Stomach smooth muscle (tissue), 2 donors: ENCODE measurements around the gene TNRC6C.

ENCODE experiments used
- H3K27ac ChIP-seq: one replicate; pipeline ENCODE4 v1.7.0; 2013; ENCODE audit warnings: mild to moderate bottlenecking, low read length, inconsistent platforms
- H3K27me3 ChIP-seq, 2 donors: one replicate each; pipeline ENCODE4 v1.7.0; 2013; ENCODE audit warnings: low read length in 2 of 2; ENCODE audit not compliant: insufficient read depth in 2 of 2, control insufficient read depth in 1 of 2
- H3K36me3 ChIP-seq, 2 donors: one replicate each; pipeline ENCODE4 v1.7.0; 2013; ENCODE audit warnings: low read length in 2 of 2; ENCODE audit not compliant: control insufficient read depth in 2 of 2, insufficient read depth in 2 of 2
- H3K4me1 ChIP-seq: one replicate; pipeline ENCODE4 v1.7.0; 2013; ENCODE audit warnings: low read length; ENCODE audit not compliant: control insufficient read depth, insufficient read depth
- H3K4me3 ChIP-seq, 2 donors: one replicate each; pipeline ENCODE4 v1.7.0; 2013; ENCODE audit warnings: low read length in 2 of 2
- H3K9ac ChIP-seq, 2 donors: one replicate each; pipeline ENCODE4 v1.7.0; 2013; ENCODE audit warnings: low read length in 2 of 2, mild to moderate bottlenecking in 1 of 2
- H3K9me3 ChIP-seq, 2 donors: one replicate each; pipeline ENCODE4 v1.7.0; 2013; ENCODE audit warnings: low read length in 2 of 2; ENCODE audit not compliant: control insufficient read depth in 2 of 2
- donor health status: healthy.
- donor health status: Pancreatic carcinoma.

Gene TNRC6C

DNA sequence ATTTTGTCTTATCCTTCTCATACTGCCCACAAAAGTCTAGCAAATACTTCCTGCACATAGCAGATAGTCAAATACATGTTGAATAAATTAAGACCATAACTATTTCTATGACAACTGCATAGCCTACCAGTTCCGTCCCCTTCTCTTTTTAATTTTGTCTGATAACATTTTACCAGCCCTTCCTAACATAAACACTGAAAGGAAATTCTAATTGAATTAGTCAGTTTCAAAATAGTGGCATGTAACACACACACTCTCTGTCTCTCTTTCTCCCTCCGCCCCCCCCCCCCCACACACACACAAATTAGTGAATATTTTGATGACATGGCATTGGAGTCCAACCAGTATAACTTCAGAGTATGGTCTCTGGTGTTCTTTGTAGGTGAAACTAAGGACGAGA lies 41.8 kb downstream of the TNRC6C start:
- Histone ChIP-seq H3K4me3 (no peak overlapping the region), H3K27ac (no peak overlapping the region), H3K9ac (no peak overlapping the region), H3K36me3 (no peaks in the 10 kb centered on the region), H3K9me3 (no peaks in the 10 kb centered on the region), H3K4me1 (peaks cover 34% of the 10 kb centered on the region), H3K27me3 (no peaks in the 10 kb centered on the region)

DNA sequence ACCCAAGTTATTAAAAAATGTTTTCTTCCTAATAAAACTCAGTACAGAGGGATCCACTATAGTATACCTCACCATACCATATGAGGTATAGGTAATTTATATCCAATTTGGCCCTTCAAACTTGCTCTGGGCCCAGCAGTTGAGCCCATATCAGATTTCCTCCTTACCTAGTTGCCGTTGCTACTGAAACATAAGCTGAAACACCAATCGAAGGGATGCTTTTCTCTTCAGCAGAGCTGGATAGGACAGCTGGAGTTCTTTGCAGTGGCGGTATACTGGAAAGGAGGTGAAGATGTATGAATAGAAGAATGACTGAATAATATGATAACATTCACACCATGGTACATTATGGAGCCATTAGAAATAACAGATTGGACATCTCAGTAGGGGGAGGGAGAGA lies 42.7 kb downstream of the TNRC6C start:
- no peak overlapping the region for H3K27ac ChIP-seq
- H3K4me3 ChIP-seq: no peak overlapping the region
- H3K9me3 ChIP-seq: no peaks in the 10 kb centered on the region
- H3K36me3 ChIP-seq: peaks cover 3 to 4% of the 10 kb centered on the region in 2 donors
- no peak overlapping the region for H3K9ac ChIP-seq
- peaks cover 26% of the 10 kb centered on the region for H3K4me1 ChIP-seq
- no peaks in the 10 kb centered on the region for H3K27me3 ChIP-seq

DNA sequence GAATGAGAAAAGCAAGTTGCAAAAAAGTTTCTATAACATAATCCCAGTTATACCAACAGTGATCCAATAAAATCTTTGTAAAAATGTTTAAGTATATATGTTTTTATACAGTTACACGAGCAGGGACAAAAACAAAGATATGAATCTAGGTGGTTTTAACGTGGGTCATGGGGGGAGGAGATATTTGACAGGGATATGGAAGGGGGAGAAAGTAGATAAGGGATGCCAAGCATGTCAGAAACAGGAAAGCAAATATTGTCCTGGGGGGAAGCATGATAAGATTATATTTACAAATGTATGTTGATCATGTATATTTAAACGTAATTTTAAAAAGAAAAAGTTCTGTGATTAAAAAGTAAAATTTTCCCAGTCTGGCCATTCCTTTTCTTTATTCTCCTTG lies 43.1 kb downstream of the TNRC6C start:
- Histone ChIP-seq H3K27ac (no peak overlapping the region), H3K36me3 (peaks cover 3 to 4% of the 10 kb centered on the region in 2 donors), H3K4me3 (no peak overlapping the region), H3K27me3 (no peaks in the 10 kb centered on the region), H3K9me3 (no peaks in the 10 kb centered on the region), H3K4me1 (peaks cover 22% of the 10 kb centered on the region), H3K9ac (no peak overlapping the region)

DNA sequence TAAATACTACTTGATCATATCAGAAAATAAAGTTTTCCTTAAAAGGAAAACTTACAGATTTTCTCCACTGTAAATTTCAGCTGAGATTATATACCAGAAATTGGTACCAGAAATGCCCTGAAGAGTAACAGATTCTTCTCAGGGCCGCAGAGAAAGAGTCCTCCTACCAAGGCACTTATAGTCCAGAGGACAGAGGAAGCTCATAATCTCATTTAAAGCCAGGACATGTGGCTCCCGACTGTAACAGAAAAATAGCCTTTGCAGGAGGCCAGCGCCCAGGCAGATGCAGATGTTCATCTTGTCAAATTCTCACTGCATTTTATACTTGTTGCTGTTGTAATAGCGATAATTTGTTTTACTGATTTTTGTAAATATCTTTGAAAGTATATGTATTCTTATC lies 43.7 kb downstream of the TNRC6C start:
- H3K9ac ChIP-seq: no peak overlapping the region
- H3K4me1 ChIP-seq: peaks cover 21% of the 10 kb centered on the region
- peaks cover 3 to 4% of the 10 kb centered on the region in 2 donors for H3K36me3 ChIP-seq
- no peaks in the 10 kb centered on the region for H3K9me3 ChIP-seq
- no peak overlapping the region for H3K27ac ChIP-seq
- no peaks in the 10 kb centered on the region for H3K27me3 ChIP-seq
- H3K4me3 ChIP-seq: no peak overlapping the region

DNA sequence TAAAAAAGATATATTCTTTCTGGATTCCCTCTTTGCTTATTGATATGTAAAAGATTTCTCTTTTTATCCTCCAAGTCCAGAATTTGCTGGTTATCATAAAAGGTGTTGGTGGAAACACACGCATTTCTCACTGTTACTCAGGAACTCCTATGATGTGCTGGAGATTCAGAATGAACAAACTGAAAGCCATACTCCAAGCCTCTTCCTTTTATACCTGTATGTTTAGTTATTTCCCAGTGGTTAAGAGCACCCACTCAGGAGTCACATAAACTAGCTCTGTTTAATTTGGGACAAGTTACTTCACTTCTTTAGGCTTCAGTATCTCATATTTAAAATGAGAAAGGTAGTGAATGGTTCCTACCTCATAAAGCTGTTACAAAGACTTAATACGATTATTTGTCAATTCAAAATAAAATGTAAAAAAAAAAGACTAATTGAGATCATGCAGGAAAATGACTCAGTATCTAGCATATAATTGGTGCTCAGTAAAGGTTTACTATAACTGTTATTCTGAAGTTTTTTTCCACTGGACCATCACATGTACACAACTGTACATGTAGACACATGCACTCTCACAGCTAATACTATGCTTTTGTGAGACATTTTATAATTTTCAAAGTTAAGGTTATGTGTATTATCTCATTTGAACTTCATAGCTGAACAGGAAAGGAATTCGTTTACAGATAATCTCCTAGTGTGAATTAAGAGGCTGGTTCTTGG lies 47.1 kb downstream of the TNRC6C start:
- no peak overlapping the region for H3K27ac ChIP-seq
- no peak overlapping the region for H3K9ac ChIP-seq
- H3K4me1 ChIP-seq: peaks cover 7% of the 10 kb centered on the region
- H3K27me3 ChIP-seq: no peaks in the 10 kb centered on the region
- H3K9me3 ChIP-seq: no peaks in the 10 kb centered on the region
- H3K4me3 ChIP-seq: no peak overlapping the region
- peaks cover 6 to 9% of the 10 kb centered on the region in 2 donors for H3K36me3 ChIP-seq

DNA sequence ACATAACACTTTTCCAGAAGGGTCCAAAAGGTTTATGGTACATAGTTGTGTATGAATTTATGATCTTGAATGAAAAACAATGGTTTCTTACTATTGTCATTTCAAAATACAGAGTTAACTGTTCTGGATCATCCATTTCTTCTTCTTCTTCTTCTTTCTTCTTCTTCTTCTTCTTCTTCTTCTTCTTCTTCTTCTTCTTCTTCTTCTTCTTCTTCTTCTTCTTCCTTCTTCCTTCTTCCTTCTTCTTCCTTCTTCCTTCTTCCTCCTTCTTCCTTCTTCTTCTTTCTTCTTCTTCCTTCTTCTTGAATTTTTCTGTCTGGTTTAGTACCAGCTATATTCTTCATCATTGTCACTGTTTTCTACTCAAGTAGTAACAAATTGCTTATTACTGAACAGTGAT lies 47.8 kb downstream of the TNRC6C start:
- Histone ChIP-seq H3K9me3 (no peaks in the 10 kb centered on the region), H3K27me3 (no peaks in the 10 kb centered on the region), H3K4me3 (no peak overlapping the region), H3K36me3 (peaks cover 6 to 9% of the 10 kb centered on the region in 2 donors), H3K9ac (no peak overlapping the region), H3K4me1 (no peaks in the 10 kb centered on the region), H3K27ac (no peak overlapping the region)

DNA sequence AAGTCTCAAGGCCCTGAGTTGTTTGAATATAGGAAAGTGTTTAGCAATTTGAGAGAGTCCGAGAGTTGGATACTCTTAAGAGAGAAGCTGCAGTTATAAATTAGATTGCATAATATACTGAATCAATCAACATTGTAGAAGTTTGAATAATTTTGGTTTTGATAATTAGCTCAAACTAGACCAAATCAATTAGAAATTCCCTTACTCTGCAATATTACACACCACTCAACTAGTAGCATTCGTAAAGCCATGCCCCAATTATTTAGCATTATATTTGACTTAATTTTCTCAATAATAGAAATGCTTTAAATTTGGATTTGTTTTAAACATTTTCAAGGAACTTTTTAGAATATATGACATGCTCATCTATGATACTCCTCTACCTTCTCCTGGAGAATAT lies 49.1 kb downstream of the TNRC6C start:
- H3K9me3 ChIP-seq: no peaks in the 10 kb centered on the region
- no peak overlapping the region for H3K4me3 ChIP-seq
- H3K27me3 ChIP-seq: no peaks in the 10 kb centered on the region
- H3K36me3 ChIP-seq: peaks cover 6 to 9% of the 10 kb centered on the region in 2 donors
- H3K9ac ChIP-seq: no peak overlapping the region
- H3K27ac ChIP-seq: no peak overlapping the region
- no peaks in the 10 kb centered on the region for H3K4me1 ChIP-seq

DNA sequence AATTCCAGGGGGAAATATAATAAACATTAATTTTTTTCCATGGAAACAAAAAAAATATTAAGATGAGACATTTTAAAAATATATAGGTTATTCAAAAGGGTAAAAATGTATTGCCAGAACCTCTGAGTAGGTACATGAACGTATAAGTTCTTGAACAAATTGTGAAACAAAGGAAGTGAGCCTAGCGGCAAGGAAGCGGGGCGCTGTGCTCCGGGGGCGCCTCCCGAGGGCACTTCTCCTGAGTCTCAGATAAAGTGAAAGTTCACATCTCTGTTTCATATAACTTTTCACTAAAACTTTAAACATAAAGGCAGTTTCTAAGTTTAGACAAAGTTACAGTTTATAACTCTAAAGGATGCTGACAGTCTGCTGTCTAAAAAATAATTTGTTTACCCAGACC lies 52.3 kb downstream of the TNRC6C start:
- no peaks in the 10 kb centered on the region for H3K9me3 ChIP-seq
- H3K4me3 ChIP-seq: no peak overlapping the region
- peaks cover 8 to 11% of the 10 kb centered on the region in 2 donors for H3K36me3 ChIP-seq
- H3K4me1 ChIP-seq: peaks cover 2% of the 10 kb centered on the region
- H3K9ac ChIP-seq: no peak overlapping the region
- H3K27ac ChIP-seq: no peak overlapping the region
- no peaks in the 10 kb centered on the region for H3K27me3 ChIP-seq

DNA sequence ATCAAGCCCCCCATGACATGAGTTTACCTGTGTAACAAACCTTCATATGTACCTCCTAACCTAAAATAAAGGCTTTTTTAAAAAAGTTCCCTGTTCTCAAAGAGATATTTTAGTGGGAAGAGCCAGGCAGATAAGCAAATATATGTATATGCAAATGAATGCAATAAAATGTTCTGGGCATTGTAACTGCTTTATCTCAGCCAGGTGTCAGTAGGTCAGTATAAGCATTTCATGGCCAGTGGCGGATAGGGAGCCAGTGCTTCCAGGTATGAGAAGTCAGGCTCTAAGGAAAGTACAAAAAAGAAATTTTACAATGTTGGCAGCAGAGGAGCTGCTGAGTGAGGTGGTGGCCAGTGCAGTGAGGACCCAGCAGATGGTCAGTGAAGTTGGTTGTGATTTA lies 53.9 kb downstream of the TNRC6C start:
- Histone ChIP-seq H3K9me3 (no peaks in the 10 kb centered on the region), H3K9ac (no peak overlapping the region), H3K4me1 (peaks cover 2% of the 10 kb centered on the region), H3K4me3 (no peak overlapping the region), H3K27me3 (no peaks in the 10 kb centered on the region), H3K36me3 (peaks cover 5 to 7% of the 10 kb centered on the region in 2 donors), H3K27ac (no peak overlapping the region)

DNA sequence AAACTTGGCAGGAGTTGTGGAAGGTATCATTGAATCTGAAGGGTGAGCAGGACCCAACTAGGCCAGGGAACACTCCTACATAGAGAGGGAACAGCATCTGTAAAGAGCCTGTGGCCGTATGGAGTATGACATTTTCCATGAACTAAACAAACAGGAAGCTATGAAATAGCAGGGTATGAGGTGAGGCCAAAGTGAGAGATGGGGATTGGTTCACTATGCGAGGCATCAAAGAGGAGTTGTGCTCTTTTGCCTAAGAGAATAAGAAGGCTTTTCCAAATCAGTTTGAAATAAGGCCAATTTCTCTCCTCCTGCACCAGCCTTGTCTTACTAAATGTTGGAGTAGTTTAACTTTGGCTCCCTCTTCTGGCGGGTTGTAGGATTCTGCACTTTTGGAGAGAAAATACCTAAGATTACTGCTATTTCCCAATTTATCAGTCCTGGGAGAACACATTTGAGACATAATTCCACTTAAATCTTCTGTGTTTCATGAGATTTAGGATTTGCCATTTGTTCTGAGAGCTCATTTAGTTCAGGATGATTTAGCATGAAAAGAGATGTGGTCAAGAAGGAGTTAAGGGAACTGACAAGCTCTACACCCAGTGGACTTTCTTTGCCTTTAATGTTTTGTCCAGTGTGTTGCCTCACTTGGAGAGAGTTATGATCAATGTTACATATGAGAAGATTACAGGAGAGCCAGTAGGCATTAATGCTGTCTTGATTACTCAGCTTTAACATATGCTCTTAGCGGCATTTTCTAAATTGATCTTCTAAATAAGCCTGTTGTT lies 55.4 kb downstream of the TNRC6C start:
- H3K9me3 ChIP-seq: no peaks in the 10 kb centered on the region
- H3K27me3 ChIP-seq: no peaks in the 10 kb centered on the region
- no peak overlapping the region for H3K4me3 ChIP-seq
- H3K9ac ChIP-seq: no peak overlapping the region
- peaks cover 2% of the 10 kb centered on the region for H3K4me1 ChIP-seq
- H3K27ac ChIP-seq: no peak overlapping the region
- H3K36me3 ChIP-seq: peaks cover 5 to 7% of the 10 kb centered on the region in 2 donors

DNA sequence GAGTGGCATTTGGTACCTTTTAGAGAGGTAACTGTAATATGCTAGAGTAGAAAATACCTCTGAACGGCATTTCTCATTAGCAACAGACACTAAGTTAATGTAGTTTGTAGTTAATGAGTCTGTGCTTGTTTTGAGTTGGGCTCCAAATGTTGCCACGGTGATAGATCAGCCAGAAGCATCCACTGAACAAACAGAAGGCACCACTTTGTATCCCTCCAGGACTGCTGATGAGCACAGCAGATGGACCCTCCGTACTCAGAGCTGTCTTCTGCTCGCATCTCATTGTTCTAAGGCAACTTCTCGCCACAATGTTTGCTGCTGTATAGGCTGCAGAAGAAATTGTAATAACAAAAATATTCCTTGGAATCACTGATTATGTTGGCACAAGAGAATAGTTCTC lies 56.1 kb downstream of the TNRC6C start:
- H3K9me3 ChIP-seq: no peaks in the 10 kb centered on the region
- peaks cover 2% of the 10 kb centered on the region for H3K4me1 ChIP-seq
- H3K4me3 ChIP-seq: no peak overlapping the region
- no peaks in the 10 kb centered on the region for H3K27me3 ChIP-seq
- peaks cover 5 to 7% of the 10 kb centered on the region in 2 donors for H3K36me3 ChIP-seq
- no peak overlapping the region for H3K9ac ChIP-seq
- H3K27ac ChIP-seq: no peak overlapping the region
